Measurements from ENCODE around the gene DDO.

GRCh38 chr6:110363748-110364147 lies 51.6 kb downstream of the DDO start:
- TF ChIP-seq SUZ12 (IDR thresholded peaks at IDR 0.05) = no peak
- TF ChIP-seq TARDBP (IDR thresholded peaks at IDR 0.05) = no peak
- no peak for TF ChIP-seq BHLHE40 (IDR thresholded peaks at IDR 0.05; ENCODE audit: borderline replicate concordance)
- TF ChIP-seq NFRKB (IDR thresholded peaks at IDR 0.05) = no peak
- no peak for TF ChIP-seq HDGF (IDR thresholded peaks at IDR 0.05; ENCODE audit: borderline replicate concordance)
- no peak for TF ChIP-seq SP1 (IDR thresholded peaks at IDR 0.05)
- TF ChIP-seq FOXK2 (IDR thresholded peaks at IDR 0.05) = no peak
- no peak for TF ChIP-seq FOXA1 (IDR thresholded peaks at IDR 0.05)
- TF ChIP-seq FOXM1 (IDR thresholded peaks at IDR 0.05; ENCODE audit: borderline replicate concordance) = no peak
- no peak for TF ChIP-seq ELF4 (IDR thresholded peaks at IDR 0.05)
